Muscle of leg (tissue), 9 donors: ENCODE results near the gene DHH. TPM values are rescaled to one million over a fixed set of nuclear protein-coding genes. Genes with fewer than 3 reads are reported as not detected.

Experiments used
- polyA plus RNA-seq, 8 donors: library from polyadenylated mRNA; unstranded; fragments of 120-200 nt; gene quantifications; one replicate each; pipeline versions ENCODE4 v1.2.1 to v1.2.3, GENCODE V29; 2013; ENCODE audit warnings: inconsistent platforms in 1 of 8, low replicate concordance in 1 of 8; ENCODE audit not compliant: insufficient read length in 8 of 8, insufficient read depth in 1 of 8
- total RNA-seq: library from RNA; stranded (reverse); fragments of 120-200 nt; gene quantifications from one replicate; pipeline ENCODE4 v1.2.4, GENCODE V29; 2013

The DHH gene
- total and polyA plus RNA-seq, 9 donors = 0.42 to 3.4 (median 1.1) TPM

Other genes starting within 250 kb of the DHH start
- 58.8 TPM for gene DDX23, start 242.6 kb downstream of the DHH start, total RNA-seq
- gene DDX23, start 242.6 kb downstream of the DHH start, polyA plus RNA-seq = 10 to 100 TPM; 52.9 to 75.1 (median 65.1) TPM
- gene RND1, start 228.9 kb downstream of the DHH start, total RNA-seq = 0.22 TPM
- under 1 TPM; 0.23 to 0.74 (median 0.54) TPM for gene RND1, start 228.9 kb downstream of the DHH start, polyA plus RNA-seq
- 18.6 TPM for gene FKBP11, start 169.3 kb downstream of the DHH start, total RNA-seq
- 10 to 100 TPM; 18.3 to 37.3 (median 24.8) TPM for gene FKBP11, start 169.3 kb downstream of the DHH start, polyA plus RNA-seq
- gene ARF3, start 137.3 kb downstream of the DHH start, total RNA-seq = 19.9 TPM
- 10 to 100 TPM; 40.8 to 63.3 (median 51.4) TPM for gene ARF3, start 137.3 kb downstream of the DHH start, polyA plus RNA-seq
- 1.1 TPM for gene WNT10B, start 123.1 kb downstream of the DHH start, total RNA-seq
- 1 to 10 TPM in 7 of 8 donors, under 1 TPM in 1; 0.45 to 3.5 (median 1.2) TPM for gene WNT10B, start 123.1 kb downstream of the DHH start, polyA plus RNA-seq
- gene WNT1, start 116.5 kb downstream of the DHH start, total RNA-seq = not detected
- gene WNT1, start 116.5 kb downstream of the DHH start, polyA plus RNA-seq = under 1 TPM in 5 of 8 donors, not detected in 3; 0.14 to 0.21 (median 0.17) TPM
- gene DDN, start 95.4 kb downstream of the DHH start, total RNA-seq = 19.2 TPM
- 10 to 100 TPM; 10.2 to 30.4 (median 14.2) TPM for gene DDN, start 95.4 kb downstream of the DHH start, polyA plus RNA-seq
- 60.3 TPM for gene PRKAG1, start 76.0 kb downstream of the DHH start, total RNA-seq
- gene PRKAG1, start 76.0 kb downstream of the DHH start, polyA plus RNA-seq = 10 to 100 TPM; 53.8 to 72.0 (median 61.0) TPM
- 25.6 TPM for gene KMT2D, start 34.0 kb downstream of the DHH start, total RNA-seq
- gene KMT2D, start 34.0 kb downstream of the DHH start, polyA plus RNA-seq = 10 to 100 TPM; 31.2 to 58.0 (median 47.0) TPM
- 1.2 TPM for gene RHEBL1, start 24.8 kb downstream of the DHH start, total RNA-seq
- 1 to 10 TPM; 1.5 to 3.4 (median 1.9) TPM for gene RHEBL1, start 24.8 kb downstream of the DHH start, polyA plus RNA-seq
- gene LMBR1L, start 16.0 kb upstream of the DHH start, total RNA-seq = 30.2 TPM
- gene LMBR1L, start 16.0 kb upstream of the DHH start, polyA plus RNA-seq = 10 to 100 TPM; 33.6 to 53.1 (median 39.9) TPM
- gene TUBA1B, start 36.6 kb upstream of the DHH start, total RNA-seq = 884 TPM
- gene TUBA1B, start 36.6 kb upstream of the DHH start, polyA plus RNA-seq = 1,000 to 10,000 TPM in 7 of 8 donors, 100 to 1,000 TPM in 1; 792 to 1,222 (median 1,110) TPM
- 679 TPM for gene TUBA1A, start 94.3 kb upstream of the DHH start, total RNA-seq
- 100 to 1,000 TPM; 717 to 946 (median 807) TPM for gene TUBA1A, start 94.3 kb upstream of the DHH start, polyA plus RNA-seq
- 48.5 TPM for gene TUBA1C, start 170.3 kb upstream of the DHH start, total RNA-seq
- 100 to 1,000 TPM in 1 of 8 donors, 10 to 100 TPM in 7; 59.1 to 101 (median 84.0) TPM for gene TUBA1C, start 170.3 kb upstream of the DHH start, polyA plus RNA-seq
- gene PRPH, start 200.3 kb upstream of the DHH start, total RNA-seq = 1.4 TPM
- gene PRPH, start 200.3 kb upstream of the DHH start, polyA plus RNA-seq = 1 to 10 TPM; 1.3 to 3.5 (median 2.4) TPM
- gene TROAP, start 228.5 kb upstream of the DHH start, total RNA-seq = 6.9 TPM
- 10 to 100 TPM; 10.8 to 18.2 (median 12.5) TPM for gene TROAP, start 228.5 kb upstream of the DHH start, polyA plus RNA-seq
- gene C1QL4, start 242.4 kb upstream of the DHH start, total RNA-seq = 0.27 TPM
- under 1 TPM in 6 of 8 donors, not detected in 2; 0.05 to 0.15 (median 0.09) TPM for gene C1QL4, start 242.4 kb upstream of the DHH start, polyA plus RNA-seq